ENCODE data around the gene TRAF3. TPM values are rescaled to one million over a fixed set of nuclear protein-coding genes. Genes with fewer than 3 reads are reported as not detected.

The TRAF3 gene
- total and polyA plus RNA-seq, 10 donors = 11.1 to 61.5 (median 39.1) TPM

GRCh38 chr14:102854091-102854703, 76.9 kb downstream of the TRAF3 start:
- no peaks in the 10 kb centered on the region for H3K27me3 ChIP-seq (replicated peaks in 1 of 7)
- H3K27ac ChIP-seq = no peak overlapping the region
- H3K4me3 ChIP-seq = no peak overlapping the region
- H3K9me3 ChIP-seq = no peaks in the 10 kb centered on the region
- no peak for DNase-seq
- intact Hi-C loops (cut with DNase I; ENCODE audit: low total_unique reads) = no loop called here
- TF ChIP-seq, protein P1, sequence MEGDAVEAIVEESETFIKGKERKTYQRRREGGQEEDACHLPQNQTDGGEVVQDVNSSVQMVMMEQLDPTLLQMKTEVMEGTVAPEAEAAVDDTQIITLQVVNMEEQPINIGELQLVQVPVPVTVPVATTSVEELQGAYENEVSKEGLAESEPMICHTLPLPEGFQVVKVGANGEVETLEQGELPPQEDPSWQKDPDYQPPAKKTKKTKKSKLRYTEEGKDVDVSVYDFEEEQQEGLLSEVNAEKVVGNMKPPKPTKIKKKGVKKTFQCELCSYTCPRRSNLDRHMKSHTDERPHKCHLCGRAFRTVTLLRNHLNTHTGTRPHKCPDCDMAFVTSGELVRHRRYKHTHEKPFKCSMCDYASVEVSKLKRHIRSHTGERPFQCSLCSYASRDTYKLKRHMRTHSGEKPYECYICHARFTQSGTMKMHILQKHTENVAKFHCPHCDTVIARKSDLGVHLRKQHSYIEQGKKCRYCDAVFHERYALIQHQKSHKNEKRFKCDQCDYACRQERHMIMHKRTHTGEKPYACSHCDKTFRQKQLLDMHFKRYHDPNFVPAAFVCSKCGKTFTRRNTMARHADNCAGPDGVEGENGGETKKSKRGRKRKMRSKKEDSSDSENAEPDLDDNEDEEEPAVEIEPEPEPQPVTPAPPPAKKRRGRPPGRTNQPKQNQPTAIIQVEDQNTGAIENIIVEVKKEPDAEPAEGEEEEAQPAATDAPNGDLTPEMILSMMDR (IDR thresholded peaks at IDR 0.05 in 8 of 11, conservative IDR thresholded peaks at IDR 0.05 in 3 of 11) = no peak
- TF ChIP-seq POLR2A (IDR thresholded peaks at IDR 0.05) (no peak), POLR2AphosphoS5 (IDR thresholded peaks at IDR 0.05) (no peak)
- peaks cover 5 to 28% (median 10%) of the 10 kb centered on the region in 6 donors for H3K4me1 ChIP-seq
- peaks cover 0 to 31% (median 0%) of the 10 kb centered on the region in 6 donors for H3K36me3 ChIP-seq
- 92 to 97% (median 93%) methylated on average over 4 of the region's 4 CpGs for WGBS, 5 donors

GRCh38 chr14:102856179-102856578, 78.9 kb downstream of the TRAF3 start:
- Histone ChIP-seq H3K27me3 (replicated peaks in 1 of 7) (no peaks in the 10 kb centered on the region), H3K27ac (no peak overlapping the region), H3K9me3 (peaks cover 0 to 8% (median 3%) of the 10 kb centered on the region in 8 donors), H3K4me3 (no peak overlapping the region), H3K36me3 (peaks cover 0 to 37% (median 0%) of the 10 kb centered on the region in 6 donors), H3K4me1 (peaks cover 0 to 16% (median 0%) of the 10 kb centered on the region in 6 donors)
- TF ChIP-seq POLR2A (IDR thresholded peaks at IDR 0.05) (no peak), POLR2AphosphoS5 (IDR thresholded peaks at IDR 0.05) (no peak)
- TF ChIP-seq, protein P1 (IDR thresholded peaks at IDR 0.05 in 8 of 11, conservative IDR thresholded peaks at IDR 0.05 in 3 of 11) = no peak
- 96 to 100% (median 98%) methylated on average over 2 of the region's 2 CpGs for WGBS, 5 donors
- intact Hi-C loops (cut with DNase I; ENCODE audit: low total_unique reads) = no loop called here
- no peak for DNase-seq

DNA sequence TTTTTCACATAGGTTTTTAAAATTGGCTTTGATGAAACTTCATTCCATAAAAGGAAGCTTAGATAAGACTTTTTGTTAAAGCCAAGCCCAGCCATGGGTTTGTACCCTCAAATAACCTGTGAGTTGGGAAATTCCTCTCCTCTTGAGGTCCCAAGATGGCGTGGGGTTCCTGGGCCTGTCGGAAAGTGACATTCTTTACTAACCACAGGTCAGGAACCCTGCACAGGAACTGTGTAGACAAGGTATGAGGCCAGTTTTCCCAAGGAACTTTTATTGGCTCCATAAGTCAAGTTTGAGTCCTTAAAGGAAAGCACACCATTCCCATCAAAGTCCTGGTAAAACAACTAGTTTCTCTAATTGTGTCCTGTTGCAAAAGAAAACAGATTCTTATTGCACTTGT, 80.2 kb downstream of the TRAF3 start:
- Histone ChIP-seq H3K27me3 (replicated peaks in 1 of 7) (no peaks in the 10 kb centered on the region), H3K4me3 (no peak overlapping the region), H3K4me1 (peaks cover 0 to 16% (median 0%) of the 10 kb centered on the region in 6 donors), H3K36me3 (peaks cover 0 to 40% (median 0%) of the 10 kb centered on the region in 6 donors), H3K27ac (no peak overlapping the region), H3K9me3 (peaks cover 0 to 21% (median 15%) of the 10 kb centered on the region in 8 donors)
- DNase-seq = no peak
- TF ChIP-seq POLR2A (IDR thresholded peaks at IDR 0.05) (no peak), POLR2AphosphoS5 (IDR thresholded peaks at IDR 0.05) (no peak)
- TF ChIP-seq, protein P1 (IDR thresholded peaks at IDR 0.05 in 8 of 11, conservative IDR thresholded peaks at IDR 0.05 in 3 of 11) = no peak
- intact Hi-C loops (cut with DNase I; ENCODE audit: low total_unique reads) = no loop called here
- 75 to 95% (median 84%) methylated on average over 2 of the region's 2 CpGs for WGBS, 5 donors

- TF ChIP-seq POLR2AphosphoS5 (IDR thresholded peaks at IDR 0.05) = no peak
- no peak for TF ChIP-seq POLR2A (IDR thresholded peaks at IDR 0.05)
- TF ChIP-seq, protein P1 (IDR thresholded peaks at IDR 0.05 in 8 of 11, conservative IDR thresholded peaks at IDR 0.05 in 3 of 11) = no peak
- 84 to 100% (median 96%) methylated on average over 1 of the region's 1 CpG for WGBS, 5 donors
- peaks cover 0 to 34% (median 23%) of the 10 kb centered on the region in 8 donors for H3K9me3 ChIP-seq
- no peak overlapping the region for H3K4me3 ChIP-seq
- H3K4me1 ChIP-seq = peaks cover 0 to 7% (median 0%) of the 10 kb centered on the region in 6 donors
- no peaks in the 10 kb centered on the region for H3K27me3 ChIP-seq (replicated peaks in 1 of 7)
- no peak overlapping the region for H3K27ac ChIP-seq
- intact Hi-C loops (cut with DNase I; ENCODE audit: low total_unique reads) = no loop called here
- DNase-seq = no peak
- peaks cover 0 to 47% (median 4%) of the 10 kb centered on the region in 6 donors for H3K36me3 ChIP-seq
Observed at GRCh38 chr14:102859911-102860310, 82.7 kb downstream of the TRAF3 start.

All from spleen (tissue), 11 donors.